Stimulated activated CD8-positive, alpha-beta memory T cell treated with anti-CD3 and anti-CD28 coated beads, Interleukin-7, amount 100 ng/mL, for 4 hours (primary cell): Measurements from ENCODE around the gene MRTFB.

Experiments
- DNase-seq, 2 donors: peaks; one replicate each; pipeline ENCODE4 v3.0.0-alpha.2; 2020; ENCODE audit warnings: low read depth in 2 of 2

MRTFB gene

DNA sequence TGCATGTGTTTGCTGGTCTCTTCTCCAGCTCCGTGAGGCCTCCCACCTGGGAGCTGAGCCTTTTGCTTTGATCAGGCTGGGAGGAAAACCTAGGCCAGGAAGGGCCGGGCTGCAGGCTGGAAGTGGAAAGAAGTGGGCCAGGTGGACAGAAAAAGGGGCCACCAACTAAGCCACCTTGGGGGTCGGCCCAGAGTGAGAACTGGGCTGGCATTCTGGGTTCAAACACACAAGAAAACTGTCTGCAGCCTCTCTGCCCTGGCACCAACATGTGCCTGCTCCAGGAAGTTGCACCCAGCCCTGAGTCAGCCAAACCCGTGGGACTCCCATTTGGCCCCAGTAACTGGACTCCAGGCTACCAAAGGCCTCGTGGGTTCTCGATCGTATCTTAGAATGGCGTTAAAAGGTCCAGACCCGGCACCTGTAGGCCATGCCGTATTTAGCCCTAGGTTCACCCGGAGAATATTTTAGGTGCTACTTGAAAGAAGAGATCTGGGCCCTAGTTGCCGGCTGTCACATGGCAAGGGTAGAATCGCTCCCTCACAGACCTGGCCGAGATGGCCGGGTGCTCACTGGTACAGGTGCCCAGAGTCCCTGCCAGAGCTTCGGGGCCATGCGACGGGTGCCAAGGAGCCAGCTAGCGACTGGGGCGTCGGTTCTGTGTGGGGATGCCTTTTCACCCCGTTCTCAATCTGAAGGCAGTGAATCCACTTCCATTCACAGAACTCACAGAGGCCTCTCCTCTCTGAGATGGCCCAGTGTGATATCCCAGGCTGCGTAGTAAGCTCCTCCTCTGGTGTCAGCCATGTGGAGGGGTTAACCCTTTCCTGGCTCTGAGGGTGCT, 236.6 kb downstream of the MRTFB start:
- no peak for DNase-seq

DNA sequence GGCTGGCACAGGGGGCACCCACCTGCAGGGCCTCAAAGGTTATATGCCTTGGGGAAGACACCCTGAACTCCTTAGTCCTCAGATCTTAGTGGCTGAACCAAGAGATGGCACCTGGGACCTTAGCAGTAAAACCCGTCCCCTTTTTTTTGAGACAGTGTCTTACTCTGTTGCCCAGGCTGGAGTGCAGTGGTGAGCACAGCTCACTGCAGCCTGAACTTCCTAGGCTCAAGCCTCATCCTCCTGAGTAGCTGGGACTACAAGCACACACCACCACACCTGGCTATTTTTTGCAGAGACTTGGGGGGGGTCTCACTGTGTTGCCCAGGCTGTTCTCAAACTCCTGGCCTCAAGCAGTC, 237.2 kb downstream of the MRTFB start:
- DNase-seq = no peak

DNA sequence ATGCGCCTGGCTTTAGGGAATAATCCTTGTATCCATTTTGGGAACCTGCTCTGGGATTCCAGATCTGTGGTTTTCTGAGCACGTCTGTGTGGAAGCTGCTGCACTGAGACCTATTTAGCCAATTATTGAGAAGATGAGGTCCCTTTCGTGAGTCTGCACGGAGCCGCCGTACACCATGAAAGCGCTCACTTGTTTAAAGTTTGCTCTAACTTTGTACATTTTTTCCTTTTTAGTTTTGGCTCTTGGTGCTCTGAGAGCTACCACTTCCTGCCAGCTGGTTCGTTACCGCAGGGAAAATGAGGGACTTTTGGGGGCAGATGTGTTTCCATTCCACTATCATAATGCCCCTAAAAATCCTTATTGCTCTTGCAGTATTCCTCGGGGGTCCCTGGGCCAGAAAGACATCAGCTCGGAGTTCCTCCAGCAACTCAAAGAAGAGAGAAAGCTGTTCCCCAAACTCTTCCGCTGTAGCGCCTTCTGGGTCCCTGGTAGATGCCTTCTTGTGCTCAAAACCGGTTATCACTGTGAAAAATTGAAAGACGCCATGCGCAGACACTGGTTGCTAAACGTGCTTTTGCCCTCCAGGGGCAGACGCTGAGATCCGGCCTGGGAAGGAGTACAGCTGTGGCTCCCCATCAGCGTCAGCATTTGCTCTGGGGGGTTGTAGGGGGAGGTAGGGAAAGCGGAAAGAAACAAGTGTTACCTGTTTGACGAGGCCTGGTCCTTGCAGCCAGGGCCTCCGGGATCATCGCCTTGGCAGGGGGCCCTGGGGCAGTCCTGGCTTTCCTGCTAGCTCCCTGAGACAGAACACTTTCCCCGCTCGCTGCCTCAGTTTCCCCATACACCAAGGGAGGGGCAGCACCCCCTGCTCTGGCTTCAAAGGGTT, 238.1 kb downstream of the MRTFB start:
- no peak for DNase-seq

DNA sequence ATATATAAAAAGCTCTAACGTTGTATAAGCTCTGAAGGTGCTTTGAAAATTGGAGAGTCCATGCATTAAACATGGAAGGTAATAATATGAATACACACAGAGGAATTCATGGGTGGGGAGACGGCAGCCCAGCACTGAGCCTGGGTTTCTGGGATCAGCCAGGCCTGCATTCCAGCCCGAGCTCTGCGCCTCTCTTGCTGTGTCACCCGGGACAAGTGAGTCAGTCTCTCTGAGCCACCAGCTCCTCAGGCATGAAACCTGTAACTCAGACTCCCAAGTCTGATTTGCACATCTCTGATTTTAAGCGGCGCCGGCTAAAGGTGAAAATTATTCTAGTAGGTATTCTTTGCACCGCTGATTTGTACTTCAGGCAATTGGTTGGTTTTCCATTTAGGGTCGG, 238.8 kb downstream of the MRTFB start:
- no peak for DNase-seq

DNA sequence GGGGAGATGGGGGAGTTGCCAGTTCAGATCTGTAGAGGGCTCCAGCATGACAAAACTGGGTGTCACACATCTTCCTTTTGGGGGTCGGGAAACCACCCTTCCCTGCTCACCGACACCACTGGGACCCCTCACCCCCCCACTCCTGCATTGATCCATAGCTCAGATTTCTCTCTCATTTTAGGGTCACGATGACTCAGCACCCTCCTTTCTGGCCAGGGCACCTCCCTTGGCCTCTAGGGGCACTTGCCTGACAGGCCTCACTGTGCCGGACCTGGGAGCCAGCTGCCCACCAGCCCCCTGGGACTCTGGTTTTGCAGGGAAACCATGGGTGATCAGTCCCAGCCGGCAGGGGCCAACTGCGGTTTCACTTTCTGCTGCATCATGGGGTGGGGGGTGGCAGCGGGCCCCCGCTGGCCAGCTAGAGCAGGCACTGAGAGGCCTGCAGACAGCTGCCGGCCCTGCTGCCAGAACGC, 239.4 kb downstream of the MRTFB start:
- DNase-seq = no peak

DNA sequence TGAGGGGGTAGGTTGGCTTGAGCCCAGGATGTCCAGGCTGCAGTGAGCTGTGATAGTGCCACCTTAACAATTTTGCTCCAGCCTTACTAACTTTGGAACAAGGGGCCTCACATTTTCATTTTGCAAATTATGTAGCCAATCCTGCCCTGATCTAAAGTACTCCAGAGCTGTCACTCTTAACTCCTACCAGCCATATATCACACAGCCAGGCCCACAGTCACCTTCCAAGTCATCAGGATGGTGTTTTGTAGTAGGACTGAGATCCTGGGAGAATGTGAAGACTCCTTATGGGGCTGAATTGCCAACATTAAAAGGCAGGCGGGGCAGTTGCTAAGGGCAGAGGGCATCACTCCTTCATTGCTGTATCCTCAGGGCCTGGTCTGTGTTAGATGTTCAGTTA, 243.0 kb downstream of the MRTFB start:
- DNase-seq = no peak

DNA sequence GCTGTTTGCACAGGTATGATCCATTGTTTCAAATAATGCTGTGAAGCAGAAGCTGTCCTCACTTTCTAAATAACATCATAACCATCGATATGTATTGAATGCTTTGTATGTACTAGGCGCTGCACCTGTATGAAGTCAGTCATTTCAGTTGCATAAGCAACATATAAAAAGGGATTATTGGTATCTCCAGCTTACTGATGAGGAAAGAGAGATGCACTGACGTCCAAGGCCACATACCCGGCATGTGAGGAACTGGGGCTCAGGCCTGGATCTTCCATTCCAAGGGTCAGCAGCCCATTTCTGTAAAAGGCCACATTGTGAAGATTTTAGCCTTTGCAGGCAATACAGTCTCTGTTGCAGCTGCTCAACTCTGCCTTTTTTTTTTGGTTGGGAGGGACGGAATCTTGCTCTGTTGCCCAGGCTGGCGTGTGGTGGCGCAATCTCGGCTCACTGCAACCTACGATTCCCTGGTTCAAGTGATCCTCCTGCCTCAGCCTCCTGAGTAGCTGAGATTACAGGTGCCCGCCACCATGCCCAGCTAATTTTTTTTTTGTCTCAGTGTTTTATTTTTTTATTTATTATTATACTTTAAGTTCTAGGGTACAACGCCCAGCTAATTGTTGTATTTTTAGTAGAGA, 244.7 kb downstream of the MRTFB start:
- no peak for DNase-seq
